Activated naive CD4-positive, alpha-beta T cell treated with anti-CD3 and anti-CD28 coated beads for 36 hours (primary cell): Measurements from ENCODE around the gene CHRNE. TPM values are rescaled to one million over a fixed set of nuclear protein-coding genes. Genes with fewer than 3 reads are reported as not detected.
"Not testable (repeated sequence)": the region's sequence is repeated elsewhere in the genome, so short reads cannot be mapped to it uniquely, and the experiment has no call there.

Experiments used
- CTCF ChIA-PET: fragments of 350-600 bp; sonication (Branson Sonifier 250); formaldehyde crosslinking; loops from one replicate; lab custom pipeline; 2021; ENCODE audit warnings: antibody characterized with exemption; lab: Charles Lee
- DNase-seq: peaks from one replicate; pipeline ENCODE4 v3.0.0-alpha.2; 2020
- H3K27ac Mint-ChIP-seq: one replicate; pipeline ENCODE4 v1.8.0; 2021; ENCODE audit warnings: mild to moderate bottlenecking, mixed read lengths
- H3K27me3 Mint-ChIP-seq: one replicate; pipeline ENCODE4 v1.8.0; 2021; ENCODE audit warnings: low read depth, mixed read lengths
- H3K36me3 Mint-ChIP-seq: one replicate; pipeline ENCODE4 v1.8.0; 2021; ENCODE audit warnings: low read depth, mixed read lengths
- H3K4me1 Mint-ChIP-seq: one replicate; pipeline ENCODE4 v1.8.0; 2021; ENCODE audit warnings: low read depth, mixed read lengths
- H3K4me3 Mint-ChIP-seq: one replicate; pipeline ENCODE4 v1.8.0; 2021; ENCODE audit warnings: mild to moderate bottlenecking, moderate library complexity, mixed read lengths
- H3K9me3 Mint-ChIP-seq: one replicate; pipeline ENCODE4 v1.8.0; 2021; ENCODE audit warnings: mixed read lengths
- intact Hi-C: fragments of 100-400 bp; cut with micrococcal nuclease; formaldehyde crosslinking; loops from one replicate; pipeline ENCODE4 v1.15.1; 2023
- total RNA-seq, 2 experiments: library from RNA; stranded (reverse); gene quantifications; one replicate each; pipeline ENCODE4 v1.2.3, GENCODE V29; 2021

Gene CHRNE
- total RNA-seq, 2 experiments from 2014 or later, result 0.22 to 0.38 TPM

DNA sequence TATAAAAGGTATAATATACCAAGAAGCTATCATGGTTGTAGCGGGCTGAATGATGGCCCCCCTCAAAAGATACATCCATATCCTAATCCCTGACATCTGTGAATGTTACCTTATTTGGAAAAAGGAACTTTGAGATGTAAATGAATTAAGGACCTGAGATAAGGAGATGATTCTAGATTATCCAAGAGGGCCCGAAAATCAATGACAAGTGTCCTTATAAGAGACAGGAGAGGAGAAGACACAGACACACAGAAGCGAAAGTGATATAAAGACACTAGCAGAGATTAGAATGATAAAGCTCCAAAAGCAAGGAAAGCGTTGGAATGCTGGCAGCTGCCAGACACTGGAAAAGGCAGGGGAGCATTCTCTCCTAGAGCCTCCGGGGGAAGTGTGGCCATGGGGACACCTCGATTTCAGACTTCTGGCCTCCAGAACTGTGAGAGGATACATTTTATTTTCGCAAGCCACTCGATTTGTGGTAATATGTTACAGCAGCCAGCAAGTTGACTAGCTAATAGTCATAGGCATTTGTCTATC lies 16.7 kb upstream of the CHRNE start:
- no peaks in the 10 kb centered on the region for H3K36me3 Mint-ChIP-seq
- H3K9me3 Mint-ChIP-seq, result no peaks in the 10 kb centered on the region
- CTCF ChIA-PET, result no interaction called here
- H3K27me3 Mint-ChIP-seq, result no peaks in the 10 kb centered on the region
- H3K4me1 Mint-ChIP-seq, result no peaks in the 10 kb centered on the region
- no peak overlapping the region for H3K4me3 Mint-ChIP-seq
- intact Hi-C loops, result no loop called here
- no peak for DNase-seq
- H3K27ac Mint-ChIP-seq, result no peak overlapping the region

DNA sequence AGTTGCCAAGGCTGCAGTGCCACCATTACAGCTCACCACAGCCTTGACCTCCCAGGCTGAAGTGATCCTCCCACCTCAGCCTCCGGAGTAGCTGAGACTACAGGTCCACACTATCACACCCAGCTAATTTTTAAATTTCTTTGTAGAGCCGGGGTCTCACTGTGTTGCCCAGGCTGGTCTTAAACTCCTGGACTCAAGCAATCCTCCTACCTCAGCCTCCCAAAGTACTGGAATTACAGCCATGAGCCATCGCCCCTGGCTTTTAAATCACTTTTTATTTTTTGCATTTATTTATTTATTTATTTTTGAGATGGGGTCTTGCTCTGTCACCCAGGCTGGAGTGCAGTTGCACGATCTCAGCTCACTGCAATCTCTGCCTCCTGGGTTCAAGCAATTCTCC lies 11.7 kb upstream of the CHRNE start:
- H3K4me3 Mint-ChIP-seq, H3K27ac Mint-ChIP-seq, intact Hi-C loops, H3K4me1 Mint-ChIP-seq, DNase-seq, H3K36me3 Mint-ChIP-seq, H3K27me3 Mint-ChIP-seq, CTCF ChIA-PET, H3K9me3 Mint-ChIP-seq: not testable (repeated sequence)

GRCh38 chr17:4913994-4914393 lies 11.1 kb upstream of the CHRNE start:
- Mint-ChIP-seq H3K27ac (no peak overlapping the region), H3K9me3 (no peaks in the 10 kb centered on the region)
- intact Hi-C loops, result no loop called here

DNA sequence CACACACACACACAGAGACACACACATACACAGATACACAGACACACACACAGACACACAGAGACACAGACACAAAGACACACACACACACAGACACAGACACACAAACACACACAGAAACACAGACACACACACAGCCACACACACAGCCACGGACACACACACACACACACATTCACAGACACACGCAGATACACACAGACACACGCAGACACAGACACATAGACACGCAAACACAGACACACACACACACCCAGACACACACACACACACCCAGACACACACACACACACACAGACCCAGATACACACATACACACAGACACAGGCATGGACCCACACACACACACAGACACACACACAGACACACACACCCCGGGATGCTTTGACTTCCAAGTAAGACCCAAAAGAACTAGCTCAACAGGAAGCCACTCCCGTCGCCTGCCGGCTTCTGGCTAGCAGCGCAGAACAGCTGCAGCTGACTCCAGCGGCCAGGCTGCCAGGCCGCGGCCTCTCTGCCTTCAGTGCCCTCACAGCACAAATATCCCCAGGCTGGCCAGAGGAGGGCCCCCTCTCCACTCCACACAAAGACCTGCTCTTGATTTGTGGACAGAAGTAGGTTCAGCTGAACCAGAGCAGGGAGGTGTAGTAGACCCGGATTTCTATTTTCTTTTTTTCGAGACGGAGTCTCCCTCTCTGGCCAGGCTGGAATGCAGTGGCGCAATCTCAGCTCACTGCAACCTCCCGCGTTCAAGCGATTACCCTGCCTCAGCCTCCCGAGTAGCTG lies 6.0 kb upstream of the CHRNE start:
- intact Hi-C loops, result loop anchor here (1.0 to 2.0 kb wide), 5 partner anchors 32 to 153 kb away; partner anchors contain the start of genes RNF167, SLC25A11 and SPAG7
- Mint-ChIP-seq H3K4me1 (no peaks in the 10 kb centered on the region), H3K36me3 (no peaks in the 10 kb centered on the region), H3K27ac (no peak overlapping the region), H3K4me3 (no peak overlapping the region), H3K27me3 (no peaks in the 10 kb centered on the region), H3K9me3 (no peaks in the 10 kb centered on the region)
- CTCF ChIA-PET, result interaction anchor here (0.7 to 1.8 kb wide), 16 partner anchors 9 to 200 kb away, joined by 3 to 15 read pairs (median 3); partner anchors contain the start of genes C17orf107, RNF167, SLC25A11 and SPAG7
- DNase-seq, result peak; percentile 90

More at GRCh38 chr17:4913994-4914393, 11.1 kb upstream of the CHRNE start:
- H3K36me3 Mint-ChIP-seq, result no peaks in the 10 kb centered on the region
- DNase-seq, result no peak
- no peaks in the 10 kb centered on the region for H3K4me1 Mint-ChIP-seq
- no peak overlapping the region for H3K4me3 Mint-ChIP-seq
- H3K27me3 Mint-ChIP-seq, result no peaks in the 10 kb centered on the region
- CTCF ChIA-PET, result no interaction called here

GRCh38 chr17:4908301-4908700 lies 5.4 kb upstream of the CHRNE start:
- intact Hi-C loops, result loop anchor here (2.0 kb wide), 1 partner anchor 32 kb away; the partner anchor contains the start of genes RNF167 and SLC25A11
- no peak overlapping the region for H3K4me3 Mint-ChIP-seq
- CTCF ChIA-PET, result interaction anchor here (0.6 to 1.8 kb wide), 8 partner anchors 51 to 262 kb away, joined by 3 to 8 read pairs (median 4); partner anchors contain the start of gene SPAG7
- peaks cover 4% of the 10 kb centered on the region for H3K4me1 Mint-ChIP-seq
- H3K36me3 Mint-ChIP-seq, result no peaks in the 10 kb centered on the region
- DNase-seq, result peak; percentile 34
- H3K27me3 Mint-ChIP-seq, result no peaks in the 10 kb centered on the region
- no peak overlapping the region for H3K27ac Mint-ChIP-seq
- H3K9me3 Mint-ChIP-seq, result no peaks in the 10 kb centered on the region

GRCh38 chr17:4906642-4907041 lies 3.7 kb upstream of the CHRNE start:
- H3K9me3 Mint-ChIP-seq, H3K4me3 Mint-ChIP-seq, CTCF ChIA-PET, DNase-seq, H3K27me3 Mint-ChIP-seq, H3K36me3 Mint-ChIP-seq, intact Hi-C loops, H3K27ac Mint-ChIP-seq: not testable (repeated sequence)
- peaks cover 17% of the 10 kb centered on the region for H3K4me1 Mint-ChIP-seq

- peak overlapping the region; percentile 1 for H3K4me3 Mint-ChIP-seq
- H3K27ac Mint-ChIP-seq, result no peak overlapping the region
- peaks cover 32% of the 10 kb centered on the region for H3K4me1 Mint-ChIP-seq
- no peaks in the 10 kb centered on the region for H3K36me3 Mint-ChIP-seq
- intact Hi-C loops, result loop anchor here (5.0 kb wide), 1 partner anchor 335 kb away; no protein-coding TSS in a partner anchor
- no peaks in the 10 kb centered on the region for H3K27me3 Mint-ChIP-seq
- CTCF ChIA-PET, result interaction anchor here (0.8 to 2.0 kb wide), 5 partner anchors 10 to 88 kb away, joined by 3 to 9 read pairs (median 3); no protein-coding TSS in a partner anchor
- DNase-seq, result no peak
- no peaks in the 10 kb centered on the region for H3K9me3 Mint-ChIP-seq
Measured at GRCh38 chr17:4902540-4902939, 358 bp downstream of the CHRNE start.

DNA sequence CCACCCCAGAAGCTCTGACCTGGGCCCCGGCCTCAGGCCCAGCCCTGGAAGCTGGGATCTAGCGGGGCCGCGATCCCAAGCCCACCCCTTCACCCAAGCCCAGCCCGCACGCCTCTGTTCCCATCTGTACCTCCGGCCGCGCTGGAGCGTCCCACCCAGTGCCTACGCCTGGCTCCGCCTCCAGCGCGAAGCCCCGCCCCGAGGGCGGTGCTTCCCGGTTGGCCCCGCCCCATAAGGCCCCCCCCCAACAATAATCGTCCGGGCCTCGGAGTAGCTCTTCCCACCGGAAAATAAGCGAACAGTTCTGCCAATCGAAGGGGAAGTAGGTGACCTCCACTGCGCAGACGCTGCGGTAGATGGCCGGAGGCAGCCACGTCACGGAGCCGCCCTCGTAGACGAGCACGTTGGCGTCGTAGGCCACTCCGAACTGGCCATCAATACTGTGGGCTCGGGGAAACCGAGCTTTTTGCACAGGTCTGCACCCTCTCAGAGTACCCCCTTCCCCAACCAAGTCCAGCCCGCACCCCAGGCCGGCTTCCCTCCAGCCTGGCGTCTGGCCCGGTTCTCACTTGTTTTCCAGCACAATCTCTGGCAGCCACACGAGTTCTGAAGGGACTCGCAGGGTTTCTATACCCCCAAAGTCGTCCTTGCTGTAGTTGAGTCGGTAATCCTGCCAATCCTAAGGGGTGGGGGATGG lies 1.1 kb downstream of the CHRNE start:
- Mint-ChIP-seq H3K27me3 (no peaks in the 10 kb centered on the region), H3K4me1 (peaks cover 32% of the 10 kb centered on the region), H3K9me3 (no peaks in the 10 kb centered on the region), H3K27ac (no peak overlapping the region), H3K36me3 (no peaks in the 10 kb centered on the region), H3K4me3 (no peak overlapping the region)
- no peak for DNase-seq
- intact Hi-C loops, result loop anchor here (5.0 kb wide), 1 partner anchor 334 kb away; no protein-coding TSS in a partner anchor
- CTCF ChIA-PET, result no interaction called here

- Mint-ChIP-seq H3K27me3 (no peaks in the 10 kb centered on the region), H3K4me1 (peaks cover 32% of the 10 kb centered on the region), H3K36me3 (peaks cover 1% of the 10 kb centered on the region), H3K4me3 (peak overlapping the region; percentile 88), H3K9me3 (no peaks in the 10 kb centered on the region), H3K27ac (no peak overlapping the region)
- intact Hi-C loops, result loop anchor here (5.0 kb wide), 1 partner anchor 334 kb away; no protein-coding TSS in a partner anchor
- CTCF ChIA-PET, result interaction anchor here (1.7 kb wide), 1 partner anchor 11 kb away, joined by 6 read pairs; no protein-coding TSS in a partner anchor
- DNase-seq, result no peak
Measured at GRCh38 chr17:4901108-4901647, 1.7 kb downstream of the CHRNE start.

DNA sequence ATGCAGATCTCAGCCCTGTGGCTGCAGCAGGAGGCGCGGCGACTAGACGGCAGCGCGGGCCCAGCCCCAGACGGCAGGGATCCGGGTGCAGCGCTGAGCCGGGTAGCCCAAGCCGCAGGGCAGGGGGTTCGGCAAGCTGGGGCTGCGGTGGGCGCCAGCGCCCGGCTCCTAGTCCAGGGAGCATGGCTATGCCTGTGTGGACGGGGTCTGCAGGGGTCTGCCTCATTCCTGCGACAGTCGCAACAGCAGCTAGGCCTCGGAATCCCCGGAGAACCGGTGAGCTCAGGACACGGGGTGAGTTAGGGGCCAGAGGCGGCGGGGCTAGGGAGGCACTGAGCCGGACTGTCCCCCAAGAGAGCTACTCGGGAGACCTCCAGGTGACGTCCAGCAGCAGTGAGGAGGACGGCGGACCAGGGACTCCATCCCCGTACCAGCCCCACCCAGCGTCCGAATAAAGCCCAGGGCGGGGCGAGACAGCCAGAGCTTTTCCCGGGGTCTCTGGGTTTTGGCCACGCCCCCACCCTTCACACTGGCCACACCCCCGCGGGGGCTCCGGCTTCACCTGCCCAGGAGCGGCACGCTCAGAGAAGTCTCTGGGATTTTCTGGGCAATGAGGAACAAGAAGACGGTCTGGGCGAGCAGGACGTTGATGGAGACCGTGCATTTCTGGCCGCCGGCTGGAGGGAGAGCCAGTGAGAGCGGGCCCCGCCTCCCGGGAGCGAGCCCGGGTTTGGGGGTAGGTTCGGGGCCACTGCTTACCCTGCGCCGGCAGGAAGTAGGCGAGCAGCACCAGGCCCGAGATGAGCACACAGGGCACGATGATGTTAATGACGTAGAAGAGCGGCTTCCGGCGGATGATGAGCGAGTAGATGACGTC lies 2.4 kb downstream of the CHRNE start:
- H3K4me3 Mint-ChIP-seq, result peak overlapping the region; percentile 88
- intact Hi-C loops, result loop anchor here (5.0 kb wide), 1 partner anchor 333 kb away; no protein-coding TSS in a partner anchor

More for the DNA sequence above, 2.4 kb downstream of the CHRNE start:
- CTCF ChIA-PET, result interaction anchor here (0.6 to 1.7 kb wide), 7 partner anchors 9 to 480 kb away, joined by 3 to 6 read pairs (median 3); no protein-coding TSS in a partner anchor
- Mint-ChIP-seq H3K4me1 (peaks cover 32% of the 10 kb centered on the region), H3K36me3 (peaks cover 3% of the 10 kb centered on the region), H3K27me3 (no peaks in the 10 kb centered on the region), H3K9me3 (no peaks in the 10 kb centered on the region), H3K27ac (no peak overlapping the region)
- DNase-seq, result peak; percentile 54
